Right lung (tissue), 5 donors: ENCODE results near the gene GHRL. TPM values are rescaled to one million over a fixed set of nuclear protein-coding genes. Genes with fewer than 3 reads are reported as not detected.

Experiments used
- DNase-seq, 2 donors: peaks; one replicate each; pipeline ENCODE4 v3.0.0-alpha.2; 2013
- polyA plus RNA-seq, 5 donors: library from polyadenylated mRNA; unstranded; fragments of 120-200 nt; gene quantifications; one replicate each; pipeline versions ENCODE4 v1.2.1 to v1.2.3, GENCODE V29; 2013; ENCODE audit warnings: inconsistent platforms in 1 of 5, low replicate concordance in 1 of 5; ENCODE audit not compliant: insufficient read length in 5 of 5, insufficient read depth in 1 of 5

GHRL gene
- polyA plus RNA-seq, 5 donors: 69.0 to 204 (median 110) TPM

GRCh38 chr3:10329495-10330015 lies 36.8 kb upstream of the GHRL start:
- DNase-seq: no peak

GRCh38 chr3:10328460-10329071 lies 35.8 kb upstream of the GHRL start:
- DNase-seq: no peak

- no peak for DNase-seq
Observed at GRCh38 chr3:10327592-10327991, 34.8 kb upstream of the GHRL start.

GRCh38 chr3:10322352-10322710 lies 29.6 kb upstream of the GHRL start:
- DNase-seq: no peak

- no peak for DNase-seq
Observed at GRCh38 chr3:10321630-10322351, 29.0 kb upstream of the GHRL start.

GRCh38 chr3:10320320-10320677 lies 27.6 kb upstream of the GHRL start:
- no peak for DNase-seq

- DNase-seq: no peak
Observed at GRCh38 chr3:10319804-10320203, 27.1 kb upstream of the GHRL start.

- no peak for DNase-seq
Observed at GRCh38 chr3:10319251-10319650, 26.5 kb upstream of the GHRL start.

- DNase-seq: no peak
Observed at GRCh38 chr3:10317961-10318350, 25.2 kb upstream of the GHRL start.

GRCh38 chr3:10317311-10317960 lies 24.7 kb upstream of the GHRL start:
- no peak for DNase-seq

- no peak for DNase-seq
Observed at GRCh38 chr3:10315771-10316344, 23.1 kb upstream of the GHRL start.

- DNase-seq: no peak
Observed at GRCh38 chr3:10315101-10315500, 22.4 kb upstream of the GHRL start.

GRCh38 chr3:10312861-10313260 lies 20.1 kb upstream of the GHRL start:
- DNase-seq: no peak

GRCh38 chr3:10312391-10312790 lies 19.6 kb upstream of the GHRL start:
- no peak for DNase-seq

GRCh38 chr3:10311710-10312109 lies 19.0 kb upstream of the GHRL start:
- DNase-seq: no peak

GRCh38 chr3:10310578-10310977 lies 17.8 kb upstream of the GHRL start:
- DNase-seq: no peak

GRCh38 chr3:10309736-10310135 lies 17.0 kb upstream of the GHRL start:
- DNase-seq: no peak

GRCh38 chr3:10308678-10309077 lies 15.9 kb upstream of the GHRL start:
- no peak for DNase-seq

- DNase-seq: no peak
Observed at GRCh38 chr3:10306156-10306555, 13.4 kb upstream of the GHRL start.

GRCh38 chr3:10305331-10305902 lies 12.7 kb upstream of the GHRL start:
- DNase-seq: no peak

GRCh38 chr3:10304905-10305304 lies 12.2 kb upstream of the GHRL start:
- DNase-seq: no peak

- no peak for DNase-seq
Observed at GRCh38 chr3:10303785-10304184, 11.0 kb upstream of the GHRL start.

GRCh38 chr3:10303105-10303504 lies 10.4 kb upstream of the GHRL start:
- no peak for DNase-seq
